Neural cell (in vitro differentiated cells): ENCODE data around the gene DZIP3.

Experiments used
- EZH2 ChIP-seq: fragments of 200-600, 300-800 bp; shearing (Covaris generic), sonication (generic); IDR thresholded peaks from 2 replicates; pipeline ENCODE4 v1.6.1; 2014; ENCODE audit warnings: antibody characterized with exemption, low read length, borderline replicate concordance, mild to moderate bottlenecking; ENCODE audit not compliant: insufficient read depth, poor library complexity, severe bottlenecking
- MXI1 ChIP-seq: fragments of 450-650 bp; conservative IDR thresholded peaks from 2 replicates; pipeline ENCODE4 v1.6.1; 2014; ENCODE audit warnings: antibody characterized with exemption, mild to moderate bottlenecking; ENCODE audit not compliant: poor library complexity, severe bottlenecking

- TF ChIP-seq EZH2, result no peak
- no peak for TF ChIP-seq MXI1
These were observed 72.2 kb downstream of the DZIP3 start for GRCh38 chr3:108661699-108662098.
